ENCODE data around the gene SIN3A. TPM values are rescaled to one million over a fixed set of nuclear protein-coding genes. Genes with fewer than 3 reads are reported as not detected.

SIN3A gene
- total RNA-seq, 1 donor from 2014 or later = 16.5 TPM

DNA sequence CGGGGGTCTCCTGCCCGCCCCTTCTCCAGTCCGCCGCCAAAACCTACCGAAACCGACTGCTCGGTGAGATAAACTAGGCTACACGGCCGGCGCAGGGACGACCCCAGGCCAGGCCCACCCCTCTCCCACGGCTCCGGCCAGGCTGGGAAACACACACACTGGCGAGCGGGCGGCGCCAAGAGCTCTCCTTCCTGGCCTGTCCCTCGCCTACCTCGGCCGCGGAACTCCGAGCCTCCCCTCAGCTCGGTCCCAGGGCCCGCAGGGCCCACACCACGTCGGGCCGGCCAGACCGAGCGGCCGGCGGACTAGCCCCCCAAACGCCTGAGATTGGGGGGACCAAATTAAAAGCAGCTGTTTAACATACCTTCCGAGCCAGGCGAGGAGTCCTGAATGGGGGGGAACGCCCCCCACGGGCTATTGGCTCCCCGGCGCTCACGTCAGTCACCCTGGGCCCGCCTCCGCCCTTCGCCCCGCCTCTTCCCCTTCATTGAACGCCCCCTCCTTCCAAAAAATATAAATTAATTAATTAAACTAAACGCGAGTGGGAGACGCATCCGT, 4.0 kb upstream of the SIN3A start:
- no peaks in the 10 kb centered on the region for H3K36me3 ChIP-seq (ENCODE audit: control insufficient read depth, insufficient read depth, low read length)
- H3K4me3 ChIP-seq (ENCODE audit: low read depth, low read length) = peak overlapping the region; percentile 68
- DNase-seq (ENCODE audit: low read depth) = no peak
- H3K27me3 ChIP-seq (ENCODE audit: control insufficient read depth, insufficient read depth, low read length) = no peaks in the 10 kb centered on the region
- TF ChIP-seq, protein P1, sequence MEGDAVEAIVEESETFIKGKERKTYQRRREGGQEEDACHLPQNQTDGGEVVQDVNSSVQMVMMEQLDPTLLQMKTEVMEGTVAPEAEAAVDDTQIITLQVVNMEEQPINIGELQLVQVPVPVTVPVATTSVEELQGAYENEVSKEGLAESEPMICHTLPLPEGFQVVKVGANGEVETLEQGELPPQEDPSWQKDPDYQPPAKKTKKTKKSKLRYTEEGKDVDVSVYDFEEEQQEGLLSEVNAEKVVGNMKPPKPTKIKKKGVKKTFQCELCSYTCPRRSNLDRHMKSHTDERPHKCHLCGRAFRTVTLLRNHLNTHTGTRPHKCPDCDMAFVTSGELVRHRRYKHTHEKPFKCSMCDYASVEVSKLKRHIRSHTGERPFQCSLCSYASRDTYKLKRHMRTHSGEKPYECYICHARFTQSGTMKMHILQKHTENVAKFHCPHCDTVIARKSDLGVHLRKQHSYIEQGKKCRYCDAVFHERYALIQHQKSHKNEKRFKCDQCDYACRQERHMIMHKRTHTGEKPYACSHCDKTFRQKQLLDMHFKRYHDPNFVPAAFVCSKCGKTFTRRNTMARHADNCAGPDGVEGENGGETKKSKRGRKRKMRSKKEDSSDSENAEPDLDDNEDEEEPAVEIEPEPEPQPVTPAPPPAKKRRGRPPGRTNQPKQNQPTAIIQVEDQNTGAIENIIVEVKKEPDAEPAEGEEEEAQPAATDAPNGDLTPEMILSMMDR (IDR thresholded peaks at IDR 0.05; ENCODE audit: insufficient read depth, low read length, poor library complexity, severe bottlenecking) = no peak

DNA sequence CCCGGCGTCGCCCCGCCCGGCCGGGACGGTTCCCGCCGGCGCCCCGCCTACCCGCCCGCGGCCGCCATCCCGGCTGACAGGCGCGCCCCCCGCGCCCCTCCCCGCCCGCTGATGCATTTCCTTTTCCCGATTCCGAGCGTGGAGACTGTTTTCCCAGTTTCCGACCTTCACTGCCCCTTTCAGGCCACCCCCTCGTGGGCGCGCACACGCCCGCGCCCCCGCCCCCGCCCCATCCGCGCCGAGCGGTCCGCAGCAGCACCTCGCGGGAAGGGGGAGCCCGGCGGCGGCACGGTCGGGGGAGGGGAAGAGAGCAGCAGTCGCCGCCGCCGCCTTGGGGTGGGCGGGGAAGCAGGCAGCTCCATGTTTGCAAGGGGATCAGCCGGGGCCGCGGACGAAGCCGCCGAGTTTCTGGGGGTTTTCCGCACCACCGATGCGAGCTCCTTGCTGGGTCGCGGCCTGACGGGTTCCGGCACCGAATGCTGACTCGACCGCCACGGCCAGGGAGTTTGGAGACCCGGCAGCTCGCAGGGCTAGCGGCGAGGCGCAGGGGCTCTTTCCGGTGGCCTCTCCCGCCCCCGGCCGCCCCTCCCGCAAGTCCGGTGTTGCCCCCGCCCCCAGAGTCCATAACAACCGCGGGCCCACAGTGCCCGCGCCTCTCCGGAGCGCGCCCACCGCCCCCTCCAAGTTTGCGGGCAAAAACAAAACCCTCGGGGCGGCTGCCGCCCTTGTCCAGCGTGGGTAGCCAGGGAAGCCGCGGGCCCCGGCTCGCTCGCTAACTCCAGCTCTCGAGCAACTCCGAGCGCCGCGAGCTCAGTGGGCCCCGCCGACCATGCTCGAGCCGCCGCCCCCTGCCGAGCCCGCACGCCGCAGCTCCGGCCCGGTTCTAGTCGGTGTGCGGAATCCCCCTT, 3.2 kb upstream of the SIN3A start:
- Histone ChIP-seq H3K36me3 (ENCODE audit: control insufficient read depth, insufficient read depth, low read length) (no peaks in the 10 kb centered on the region), H3K27me3 (ENCODE audit: control insufficient read depth, insufficient read depth, low read length) (no peaks in the 10 kb centered on the region), H3K4me3 (ENCODE audit: low read depth, low read length) (peak overlapping the region; percentile 68)
- TF ChIP-seq, protein P1 (IDR thresholded peaks at IDR 0.05; ENCODE audit: insufficient read depth, low read length, poor library complexity, severe bottlenecking) = no peak
- DNase-seq (ENCODE audit: low read depth) = no peak

DNA sequence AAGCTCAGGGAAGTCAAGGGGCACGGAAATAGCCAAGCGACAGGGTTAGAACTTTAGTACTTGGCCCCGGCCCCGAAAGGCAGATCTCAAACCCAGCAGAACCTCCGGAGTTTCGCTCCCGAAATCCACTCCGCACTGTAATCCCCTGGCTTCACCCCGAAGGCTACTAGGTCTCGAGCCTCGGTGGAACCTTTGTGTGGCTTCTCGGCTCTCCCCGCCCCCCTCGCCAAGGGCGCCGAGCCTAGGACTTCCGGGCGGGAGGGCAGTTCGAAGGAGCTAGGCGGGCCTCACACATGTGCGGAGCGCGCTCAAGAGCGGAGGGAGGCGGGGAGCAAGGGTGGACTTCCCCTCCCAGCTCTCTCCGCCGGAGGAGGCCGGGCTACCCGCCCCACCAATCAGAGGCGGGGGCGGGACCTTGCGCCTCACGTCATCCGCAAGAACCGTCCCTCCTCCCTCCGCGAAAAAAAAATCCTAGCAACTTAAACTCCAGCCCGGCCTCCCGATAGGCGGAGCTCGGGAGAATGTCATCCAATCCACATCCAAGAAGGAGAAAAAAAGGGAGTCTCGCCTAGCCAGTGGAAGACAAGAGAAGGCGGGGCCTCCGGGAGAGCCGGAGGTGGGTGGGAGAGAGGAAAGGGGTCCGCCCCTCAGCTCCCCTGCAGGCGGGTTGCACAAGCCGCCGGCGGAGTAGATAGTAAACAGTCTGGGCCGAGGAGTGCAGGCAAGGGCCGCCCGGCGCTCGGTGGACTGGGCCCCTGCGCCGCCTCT, 2.4 kb upstream of the SIN3A start:
- Histone ChIP-seq H3K27me3 (ENCODE audit: control insufficient read depth, insufficient read depth, low read length) (no peaks in the 10 kb centered on the region), H3K36me3 (ENCODE audit: control insufficient read depth, insufficient read depth, low read length) (no peaks in the 10 kb centered on the region), H3K4me3 (ENCODE audit: low read depth, low read length) (peak overlapping the region; percentile 75)
- DNase-seq (ENCODE audit: low read depth) = peak; percentile 99
- TF ChIP-seq, protein P1 (IDR thresholded peaks at IDR 0.05; ENCODE audit: insufficient read depth, low read length, poor library complexity, severe bottlenecking) = no peak

DNA sequence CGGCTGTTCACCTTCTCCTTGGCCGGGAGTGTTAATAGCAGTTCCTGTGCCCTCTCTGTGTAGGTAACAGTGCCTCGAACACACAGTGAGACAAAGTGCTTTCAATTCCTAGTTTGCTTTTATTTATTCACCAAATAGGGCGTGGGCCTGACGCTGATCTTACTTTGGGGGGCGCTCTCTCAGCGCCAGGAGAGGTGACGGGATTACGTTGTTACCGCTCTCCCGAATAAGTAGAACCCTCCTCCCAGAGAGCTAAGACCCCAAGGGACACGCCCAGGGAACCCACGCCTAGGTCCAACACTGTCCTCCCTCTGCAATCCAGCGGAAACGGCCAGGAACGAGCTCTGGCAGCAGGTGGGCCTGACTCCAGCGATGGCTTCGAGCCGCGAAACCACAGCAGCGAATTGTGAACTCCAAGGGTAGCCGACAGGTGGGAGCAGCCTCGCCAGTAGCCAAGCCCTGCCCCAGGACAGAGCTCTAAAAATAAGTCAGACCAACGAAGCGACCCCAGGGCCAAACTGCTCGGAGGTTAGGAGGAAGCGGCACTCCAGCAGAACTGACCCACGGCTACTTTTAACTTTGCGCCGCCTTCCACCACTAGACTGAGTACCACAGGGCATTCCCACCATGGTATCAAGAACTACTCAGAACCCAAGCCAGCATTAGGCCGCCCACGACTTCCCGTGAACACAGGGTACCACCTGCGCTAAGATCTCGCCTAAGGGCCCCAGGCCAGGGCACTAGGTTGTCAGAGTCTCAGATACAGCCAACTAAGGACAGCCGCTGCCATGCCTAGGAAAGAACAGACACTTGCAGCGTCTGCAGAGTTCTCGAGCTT, 1.6 kb upstream of the SIN3A start:
- no peaks in the 10 kb centered on the region for H3K27me3 ChIP-seq (ENCODE audit: control insufficient read depth, insufficient read depth, low read length)
- H3K4me3 ChIP-seq (ENCODE audit: low read depth, low read length) = peak overlapping the region; percentile 75
- DNase-seq (ENCODE audit: low read depth) = no peak
- TF ChIP-seq, protein P1 (IDR thresholded peaks at IDR 0.05; ENCODE audit: insufficient read depth, low read length, poor library complexity, severe bottlenecking) = peak; percentile 24
- no peaks in the 10 kb centered on the region for H3K36me3 ChIP-seq (ENCODE audit: control insufficient read depth, insufficient read depth, low read length)

DNA sequence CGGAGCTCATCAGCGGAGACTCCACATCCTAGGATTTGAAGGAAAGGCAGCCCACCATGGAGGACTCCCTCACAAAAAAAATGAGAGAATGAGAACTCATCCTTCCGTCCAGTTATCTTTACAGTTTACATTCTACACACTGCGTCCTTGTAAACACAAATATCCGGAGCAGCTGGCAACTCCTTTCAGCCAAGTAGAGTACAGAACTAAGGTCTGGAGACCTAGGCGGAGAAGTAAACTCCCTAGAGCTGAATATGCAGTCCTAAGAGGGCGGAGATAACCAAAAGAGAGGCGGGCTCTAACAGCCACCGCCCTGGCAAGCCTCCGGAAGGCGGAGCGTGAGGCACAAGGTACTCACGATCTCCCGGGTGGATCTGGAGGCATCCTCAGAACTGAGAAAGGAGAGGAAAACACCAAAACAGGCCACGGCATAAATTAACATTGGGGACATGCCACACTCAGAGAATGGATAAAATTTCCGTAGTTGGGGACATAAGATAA, 924 bp upstream of the SIN3A start:
- Histone ChIP-seq H3K36me3 (ENCODE audit: control insufficient read depth, insufficient read depth, low read length) (no peaks in the 10 kb centered on the region), H3K4me3 (ENCODE audit: low read depth, low read length) (peak overlapping the region; percentile 75), H3K27me3 (ENCODE audit: control insufficient read depth, insufficient read depth, low read length) (no peaks in the 10 kb centered on the region)
- TF ChIP-seq, protein P1 (IDR thresholded peaks at IDR 0.05; ENCODE audit: insufficient read depth, low read length, poor library complexity, severe bottlenecking) = no peak
- no peak for DNase-seq (ENCODE audit: low read depth)

All from kidney epithelial cell (primary cell).